Coronary artery (tissue), 2 donors: Measurements from ENCODE around the gene KCNG2.
A peak's percentile ranks its signal among the peaks of the same experiment; 100 is the strongest.

Experiments
- DNase-seq: peaks from one replicate; pipeline ENCODE4 v3.0.0-alpha.2; 2017; ENCODE audit warnings: low spot score
- H3K27ac ChIP-seq, 2 donors: fragments of 200-600 bp; sonication (generic); one replicate each; pipeline ENCODE4 v1.5.1; 2016 to 2019
- H3K4me3 ChIP-seq: fragments of 200-600 bp; sonication (generic); 2 replicates; pipeline ENCODE4 v1.5.1; 2016; ENCODE audit warnings: mild to moderate bottlenecking, moderate library complexity
- CTCF ChIP-seq: fragments of 200-600 bp; sonication (generic); IDR thresholded peaks from one replicate; pipeline ENCODE4 v1.5.1; 2019; ENCODE audit warnings: antibody characterized with exemption

KCNG2 gene

GRCh38 chr18:79928563-79928960 is 130.8 kb downstream of the KCNG2 start:
- H3K4me3 ChIP-seq: no peak overlapping the region
- no peak overlapping the region for H3K27ac ChIP-seq
- no peak for TF ChIP-seq CTCF
- peak; percentile 54 for DNase-seq

DNA sequence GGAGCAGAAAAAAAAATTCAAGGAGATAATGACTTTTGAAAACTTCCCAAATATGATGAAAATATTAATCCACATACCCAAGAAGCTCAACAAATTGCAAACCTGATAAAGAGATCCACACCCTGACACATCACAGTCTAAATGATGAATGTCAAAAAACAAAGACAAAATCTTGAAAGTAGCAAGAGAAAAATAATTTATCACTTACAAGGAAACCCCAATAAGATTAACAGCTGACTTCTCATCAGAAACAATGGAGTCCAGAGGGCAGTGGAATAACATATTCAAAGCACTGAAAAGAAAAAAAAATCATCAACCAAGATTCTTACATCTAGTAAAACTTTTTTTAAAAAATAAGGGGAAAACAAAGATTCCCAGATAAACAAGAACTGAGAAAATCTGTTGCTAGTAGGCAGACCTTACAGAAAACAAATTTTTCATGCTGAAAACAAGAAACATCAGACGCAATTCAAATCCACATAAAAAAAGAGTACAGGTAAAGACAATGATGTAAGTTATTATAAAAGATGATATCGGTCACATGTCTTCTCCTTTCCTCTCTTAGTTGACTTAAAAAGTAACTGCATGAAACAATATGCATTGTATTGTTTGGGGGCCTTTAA is 132.4 kb downstream of the KCNG2 start:
- Histone ChIP-seq H3K4me3 (no peak overlapping the region), H3K27ac (no peak overlapping the region)
- DNase-seq: no peak
- TF ChIP-seq CTCF: no peak

- peak; percentile 17 for DNase-seq
These were observed 133.7 kb downstream of the KCNG2 start for GRCh38 chr18:79931475-79931874.

GRCh38 chr18:79932907-79933306 is 135.2 kb downstream of the KCNG2 start:
- DNase-seq: no peak
- TF ChIP-seq CTCF: no peak
- H3K27ac ChIP-seq: no peak overlapping the region
- H3K4me3 ChIP-seq: no peak overlapping the region

More at GRCh38 chr18:79931475-79931874, 133.7 kb downstream of the KCNG2 start:
- no peak overlapping the region for H3K27ac ChIP-seq
- no peak for TF ChIP-seq CTCF
- no peak overlapping the region for H3K4me3 ChIP-seq

- peak; percentile 36 for DNase-seq
- Histone ChIP-seq H3K4me3 (no peak overlapping the region), H3K27ac (no peak overlapping the region)
- no peak for TF ChIP-seq CTCF
These were observed 136.0 kb downstream of the KCNG2 start for GRCh38 chr18:79933765-79934164.

- Histone ChIP-seq H3K27ac (peak overlapping the region in 1 of 2 donors; percentile 19), H3K4me3 (no peak overlapping the region)
- no peak for TF ChIP-seq CTCF
- peak; percentile 43 for DNase-seq
These were observed 136.8 kb downstream of the KCNG2 start for GRCh38 chr18:79934311-79935097.

DNA sequence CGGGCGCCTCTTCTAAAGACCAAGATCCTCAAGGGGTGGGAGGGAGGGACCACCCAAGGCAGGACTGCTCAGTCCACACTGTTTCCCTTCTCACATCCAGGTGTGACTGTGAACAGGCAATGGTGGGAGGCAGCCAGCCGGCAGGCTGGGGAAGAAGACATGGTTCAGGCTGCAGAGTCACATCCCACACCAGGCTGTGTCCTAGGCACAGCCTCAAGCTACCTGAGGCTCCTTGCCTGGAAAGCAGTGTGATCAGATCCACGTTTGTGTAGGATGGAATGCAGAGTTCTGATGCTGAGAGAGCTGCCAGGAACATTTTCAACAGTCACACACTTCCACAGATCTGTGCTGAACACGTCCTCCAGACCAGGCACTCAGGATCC is 137.4 kb downstream of the KCNG2 start:
- TF ChIP-seq CTCF: no peak
- no peak overlapping the region for H3K4me3 ChIP-seq
- H3K27ac ChIP-seq: no peak overlapping the region
- peak; percentile 64 for DNase-seq
